Right ventricle myocardium superior (tissue), 1 donor: ENCODE measurements around the gene PPM1L. TPM values are rescaled to one million over a fixed set of nuclear protein-coding genes. Genes with fewer than 3 reads are reported as not detected.

Experiments used
- ATAC-seq: fragments of 200-7000 bp; cut with Tn5 transposase; one replicate; pipeline ENCODE4 v1.9.1; 2020; ENCODE audit warnings: mild to moderate bottlenecking; ENCODE audit not compliant: poor library complexity
- DNase-seq: peaks from one replicate; pipeline ENCODE4 v3.0.0-alpha.2; 2020
- intact Hi-C: fragments of 100-400 bp; cut with DNase I; formaldehyde crosslinking; loops from one replicate; pipeline ENCODE4 v1.11.2; 2022
- total RNA-seq: library from RNA; stranded (reverse); fragmentation: NEBNext Ultra II Directional; extraction: Animal tissue kit (Norgen Biotek cat#: 25700); gene quantifications from one replicate; pipeline ENCODE4 v1.2.1, GENCODE V29; 2021
- donor health status: DM: no; HTN: yes; CAD: no; lungs with severe emphysema.

Gene PPM1L
- total RNA-seq, 1 donor from 2014 or later: 62.3 TPM

DNA sequence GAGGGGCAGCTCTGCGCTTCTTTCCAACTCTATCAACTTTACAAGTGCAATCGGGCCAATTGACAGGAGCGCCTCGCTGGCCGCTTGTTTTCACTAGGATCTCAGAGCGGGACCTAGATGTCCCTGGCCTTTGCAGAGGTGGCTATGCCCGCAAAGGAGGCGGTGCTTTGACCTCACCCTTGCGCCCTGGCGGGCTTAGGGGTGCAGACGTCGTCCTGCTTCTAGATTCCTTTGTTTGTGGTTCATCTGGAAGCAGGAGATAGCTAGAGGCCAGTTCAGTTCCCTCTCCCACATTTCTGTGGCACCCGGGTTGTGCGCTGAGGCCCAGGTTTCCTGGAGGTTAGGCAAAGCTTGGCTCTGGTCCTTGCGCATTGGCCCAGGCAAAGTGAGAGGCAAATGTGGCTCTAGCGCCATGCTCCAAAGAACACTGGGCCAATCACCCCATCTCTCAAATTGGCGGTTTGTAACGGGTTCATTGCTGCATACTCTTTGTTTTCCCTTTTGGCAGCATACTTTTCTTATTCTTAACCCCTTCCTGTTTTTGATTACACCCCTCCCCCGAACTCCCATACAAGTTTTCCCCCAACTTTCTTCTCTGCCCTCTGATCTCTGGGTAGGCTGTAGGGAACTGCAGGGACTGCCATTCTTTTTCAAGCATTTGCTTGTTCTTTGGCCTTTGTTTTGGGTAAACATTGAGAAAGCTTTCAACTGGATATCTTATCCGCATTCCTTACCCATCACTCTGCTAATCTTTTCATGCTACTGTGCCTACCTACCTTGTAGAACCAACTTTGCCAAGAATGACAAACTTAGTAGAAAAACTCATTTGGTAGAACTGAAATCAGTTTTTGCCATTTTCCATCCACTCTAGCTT, 1.4 kb downstream of the PPM1L start:
- no peak for ATAC-seq
- peak; percentile 50 for DNase-seq
- intact Hi-C loops: loop anchor here (10.0 kb wide), 3 partner anchors 47 to 193 kb away; partner anchors contain the start of gene KPNA4

DNA sequence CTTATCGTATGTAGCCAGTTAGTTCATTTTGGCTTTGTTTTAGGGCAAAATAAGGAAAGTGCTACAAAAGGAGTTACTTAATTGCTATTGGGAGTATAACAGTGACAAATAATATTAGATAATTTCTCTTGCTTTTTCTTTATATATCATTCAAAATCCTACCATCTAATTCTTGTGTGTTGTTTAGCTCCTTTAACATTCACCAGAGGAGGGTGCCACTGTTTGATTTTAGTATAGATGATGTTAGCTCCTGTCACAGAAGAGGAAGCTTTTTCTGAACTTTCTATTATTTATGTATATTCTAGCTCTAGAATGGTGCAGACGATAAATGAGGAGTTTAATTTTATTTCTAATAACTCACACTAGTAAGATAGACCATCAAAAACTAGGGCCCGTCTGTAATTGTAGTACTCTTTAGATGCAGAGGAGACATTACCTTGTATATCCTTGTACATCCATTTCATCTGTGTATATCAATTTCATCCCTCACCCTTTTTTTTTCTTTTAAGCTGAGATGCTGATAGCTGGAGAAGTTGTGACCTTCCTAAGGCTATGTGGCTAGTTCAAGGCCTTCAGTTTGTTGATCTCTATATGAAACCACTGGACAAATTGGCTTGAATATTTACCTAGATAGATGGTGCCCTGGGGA, 3.0 kb downstream of the PPM1L start:
- ATAC-seq (no peak), DNase-seq (no peak)
- intact Hi-C loops: loop anchor here (10.0 kb wide), 3 partner anchors 46 to 194 kb away; partner anchors contain the start of gene KPNA4

DNA sequence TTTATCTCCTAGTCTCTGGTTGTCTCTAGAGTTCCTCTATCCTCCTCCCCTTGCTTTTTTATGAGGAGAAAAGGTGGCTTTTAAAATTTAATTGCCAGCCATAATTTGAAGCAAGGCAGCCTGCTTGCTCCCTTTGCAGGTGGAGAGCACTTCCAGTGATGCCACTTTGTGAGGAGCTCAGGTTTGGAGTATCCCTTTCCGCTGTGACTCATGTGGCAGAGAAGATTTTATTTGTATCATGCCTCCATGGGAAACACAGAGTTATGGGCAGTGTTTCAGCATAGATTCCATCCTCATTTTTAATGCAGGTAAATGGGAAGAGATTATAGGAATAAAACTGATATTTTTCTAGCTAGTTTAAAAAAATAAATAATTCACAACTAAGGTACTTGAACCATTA, 7.0 kb downstream of the PPM1L start:
- ATAC-seq: no peak
- no peak for DNase-seq
- intact Hi-C loops: no loop called here

DNA sequence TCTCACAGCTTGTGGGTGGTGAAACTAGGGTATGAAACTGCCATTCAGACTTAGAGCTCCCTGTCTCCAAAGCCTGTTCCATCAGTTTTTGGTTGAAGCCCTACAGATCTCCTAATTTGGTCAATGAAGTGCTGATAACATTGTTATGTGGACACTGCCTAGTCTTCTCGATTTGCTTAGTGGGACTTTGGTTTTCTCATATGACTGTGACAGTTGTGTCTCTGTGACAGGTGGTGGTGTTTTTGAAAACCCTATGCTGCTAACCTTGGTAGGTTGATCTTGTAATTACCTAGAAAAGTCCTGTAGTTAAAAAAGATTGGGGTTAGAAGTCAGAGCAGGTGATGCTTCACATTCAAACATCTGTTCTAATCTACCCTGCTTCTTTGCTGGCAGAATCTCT, 9.2 kb downstream of the PPM1L start:
- intact Hi-C loops: no loop called here
- ATAC-seq (no peak), DNase-seq (no peak)

DNA sequence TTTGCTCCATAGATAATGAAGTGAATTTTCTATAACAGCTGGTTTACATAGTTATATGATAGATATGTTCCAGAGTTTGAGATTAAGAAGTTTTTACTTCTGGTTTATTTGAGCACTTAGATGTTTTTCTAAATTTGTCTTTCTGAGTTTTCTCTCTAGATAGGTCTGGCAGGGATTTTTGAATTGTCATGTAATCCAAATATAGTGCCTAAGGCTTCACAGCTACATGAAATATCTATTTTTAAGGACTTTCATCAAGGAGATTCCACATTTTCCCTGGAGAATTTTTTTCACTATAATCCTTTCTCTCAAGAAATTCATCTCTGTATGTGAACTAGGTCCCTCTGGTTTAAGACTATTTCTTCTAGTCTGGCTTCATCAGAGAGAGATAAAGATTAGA, 12.0 kb downstream of the PPM1L start:
- intact Hi-C loops: no loop called here
- ATAC-seq (no peak), DNase-seq (no peak)

DNA sequence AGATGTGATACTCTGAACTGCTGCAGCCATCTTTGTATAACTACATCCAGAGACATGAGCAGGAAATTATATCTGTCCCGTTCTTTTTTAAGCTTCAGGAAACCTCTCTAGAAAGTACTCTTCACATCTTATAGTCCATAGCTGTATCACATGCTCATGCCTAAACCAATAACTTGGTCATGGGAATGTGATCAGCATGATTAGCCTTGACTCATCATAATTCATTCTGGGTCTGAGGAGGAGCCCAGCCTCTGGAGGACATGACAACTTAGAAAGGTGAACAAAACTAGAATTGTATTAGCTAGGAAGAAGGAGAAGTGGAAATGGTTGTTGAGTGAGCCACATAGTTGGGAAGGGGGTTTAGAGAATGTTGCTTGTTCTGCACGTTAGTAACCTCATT, 12.9 kb downstream of the PPM1L start:
- intact Hi-C loops: no loop called here
- ATAC-seq: no peak
- no peak for DNase-seq

DNA sequence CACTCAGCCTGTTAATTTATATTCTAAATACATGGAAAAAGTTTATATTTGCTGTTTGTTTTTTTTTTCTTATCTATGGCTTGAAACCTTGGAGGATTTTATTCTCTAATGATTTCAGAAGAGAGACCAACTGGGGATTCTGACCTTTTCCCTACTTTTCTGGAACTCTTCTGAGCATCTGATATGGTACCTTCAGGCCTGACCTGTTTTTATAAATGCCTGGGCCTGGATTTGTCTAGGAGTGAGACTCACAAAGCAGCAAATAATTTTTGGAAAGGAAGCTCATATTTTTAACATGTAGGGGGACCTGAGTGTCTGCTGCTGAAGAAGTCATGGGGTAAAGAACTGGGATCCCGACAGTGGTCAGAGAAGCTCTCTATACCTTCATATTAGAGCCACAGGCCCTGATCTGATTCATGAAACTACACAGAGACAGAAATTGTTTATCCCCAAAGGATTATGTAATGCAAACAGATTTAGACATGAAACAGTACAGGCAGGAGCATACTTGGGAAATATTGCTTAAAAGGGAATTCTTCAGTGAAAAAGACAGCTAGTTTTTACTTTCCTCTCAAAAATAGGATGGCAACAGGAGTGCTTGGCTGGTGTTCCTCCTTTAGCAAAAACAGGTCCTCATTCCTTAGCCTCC, 15.9 kb downstream of the PPM1L start:
- ATAC-seq (peak; percentile 58), DNase-seq (no peak)
- intact Hi-C loops: no loop called here

DNA sequence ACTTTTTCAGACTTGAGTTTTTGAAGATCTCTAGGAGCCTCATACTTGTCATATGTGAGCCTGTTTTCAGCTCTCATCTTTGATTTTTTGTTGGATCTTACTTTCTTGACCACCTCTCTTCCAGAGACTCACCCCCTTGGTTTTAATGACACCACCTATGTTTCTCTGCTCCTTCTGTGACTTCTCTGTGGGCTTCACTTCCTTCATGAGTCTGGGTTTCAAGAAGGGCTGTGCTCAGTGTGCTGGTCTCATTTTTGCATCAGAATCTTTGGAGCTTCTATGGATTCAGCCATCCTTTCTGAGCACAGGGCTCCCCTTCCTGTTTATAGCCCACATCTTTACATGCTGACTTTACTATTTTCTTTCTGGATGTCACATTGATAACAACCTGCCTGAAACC, 17.7 kb downstream of the PPM1L start:
- ATAC-seq (no peak), DNase-seq (no peak)
- intact Hi-C loops: no loop called here

DNA sequence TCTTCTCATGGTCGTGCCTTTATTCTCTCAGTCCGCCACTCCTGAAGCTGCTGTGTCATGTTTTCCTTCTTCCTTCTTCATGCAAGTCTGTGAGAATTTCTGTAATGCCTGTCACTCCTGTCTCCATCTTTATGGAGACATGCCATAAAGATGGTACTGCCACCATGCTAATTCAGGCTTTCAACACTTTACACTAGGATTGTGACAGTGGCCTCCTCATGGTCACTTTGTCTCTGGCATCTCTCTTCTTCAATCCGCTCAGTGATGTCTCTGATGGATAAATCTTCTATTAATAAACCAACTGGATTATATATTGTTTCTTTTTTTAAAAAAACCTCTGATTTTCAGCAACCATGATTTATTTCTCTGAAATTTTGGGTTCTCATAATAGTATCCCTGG, 18.1 kb downstream of the PPM1L start:
- intact Hi-C loops: no loop called here
- ATAC-seq (no peak), DNase-seq (no peak)

DNA sequence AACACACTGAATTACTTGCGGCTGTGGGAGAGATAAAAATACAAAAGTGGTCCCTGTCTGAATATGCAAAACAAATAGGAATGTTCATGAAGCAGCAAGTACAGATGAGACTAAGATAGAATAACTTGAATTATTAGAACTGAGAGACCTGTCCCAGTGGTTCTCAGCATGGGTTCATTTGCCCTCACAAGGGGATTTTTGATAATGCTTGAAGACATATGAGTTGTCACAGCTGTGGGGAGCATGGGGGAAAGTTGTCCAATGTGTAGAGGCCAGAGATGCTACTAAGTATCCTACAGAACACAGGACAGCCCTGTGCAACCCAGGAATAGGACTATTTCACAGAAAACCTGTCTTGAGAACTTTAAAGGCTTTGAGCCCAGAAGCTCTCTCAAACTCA, 22.4 kb downstream of the PPM1L start:
- DNase-seq: no peak
- intact Hi-C loops: no loop called here

DNA sequence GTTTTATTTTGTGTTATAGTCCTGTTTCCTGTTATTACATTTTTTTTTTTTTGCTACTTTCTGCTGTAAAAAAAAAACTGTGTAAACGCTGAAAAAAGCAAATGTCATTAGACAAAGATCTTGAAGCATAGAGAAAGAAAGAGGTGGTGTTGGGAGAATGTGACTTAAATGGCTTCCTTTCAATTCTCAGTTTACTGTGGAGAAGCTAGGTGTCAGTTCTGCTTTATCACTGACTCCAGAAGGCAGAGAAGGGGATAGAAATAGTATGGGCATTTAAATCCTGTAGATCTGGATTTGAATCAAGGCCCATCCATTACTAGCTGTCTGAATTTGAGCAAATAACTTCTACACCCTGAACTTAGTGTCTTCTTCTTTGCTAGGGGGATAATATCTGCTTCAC, 23.0 kb downstream of the PPM1L start:
- no peak for DNase-seq
- intact Hi-C loops: no loop called here
- ATAC-seq: no peak

More for the DNA sequence above, 22.4 kb downstream of the PPM1L start:
- ATAC-seq: no peak

DNA sequence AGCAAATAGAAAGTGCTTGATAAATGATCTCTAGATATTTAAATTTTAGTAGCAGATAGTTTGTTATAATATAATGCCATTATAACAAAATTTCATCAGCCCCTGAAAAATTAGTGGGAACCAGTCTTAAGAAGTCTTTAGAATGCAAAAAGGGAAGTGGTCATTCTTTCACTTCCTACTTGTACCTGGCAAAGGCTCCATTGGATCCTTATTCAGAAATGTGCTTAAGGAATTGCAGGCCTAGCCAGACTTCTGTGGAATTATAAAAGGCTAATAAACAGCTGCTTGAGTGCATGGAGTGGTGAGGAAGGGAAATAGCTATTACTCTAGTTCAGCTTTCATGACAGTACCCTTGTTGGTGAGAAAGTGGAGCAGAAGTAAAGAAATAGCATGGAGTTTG, 24.2 kb downstream of the PPM1L start:
- ATAC-seq (peak; percentile 33), DNase-seq (no peak)
- intact Hi-C loops: no loop called here

DNA sequence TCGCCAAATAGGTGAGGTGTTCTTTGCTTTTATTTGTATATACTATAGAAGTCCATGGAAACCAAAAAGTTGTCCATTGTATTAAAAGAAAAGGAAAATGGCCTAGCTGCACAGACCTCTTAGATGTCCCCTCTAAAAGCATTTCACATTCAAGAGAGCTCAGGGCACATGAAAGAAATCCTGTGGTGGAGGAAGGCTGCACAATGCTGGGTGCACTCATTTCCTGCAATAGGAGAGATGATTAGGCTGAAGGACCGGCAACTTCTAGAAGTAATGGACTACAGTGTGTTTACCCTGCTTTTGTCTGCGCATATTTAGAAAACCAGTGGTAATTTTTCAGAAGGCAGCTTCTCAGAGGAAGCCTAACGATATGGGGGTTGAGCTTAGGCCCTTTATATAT, 25.4 kb downstream of the PPM1L start:
- ATAC-seq: no peak
- intact Hi-C loops: no loop called here
- DNase-seq: no peak

DNA sequence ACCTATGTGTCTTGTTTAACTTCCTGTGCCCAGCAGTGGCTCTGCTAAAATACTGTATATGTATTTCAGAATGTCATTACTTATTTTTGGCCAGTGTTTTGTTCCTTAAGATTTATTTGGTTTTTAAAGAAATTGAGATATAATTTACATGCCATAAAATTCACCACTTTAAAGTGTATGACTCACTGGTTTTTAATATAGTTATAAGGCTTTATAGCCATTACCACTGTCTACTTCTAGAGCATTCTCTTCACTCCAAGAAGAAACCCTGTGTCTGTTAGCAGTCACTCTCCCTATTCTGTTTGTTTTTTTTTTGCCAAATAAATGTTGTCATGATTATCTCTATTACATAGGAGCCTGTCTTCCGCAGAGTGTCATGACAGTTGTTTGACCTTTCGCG, 25.8 kb downstream of the PPM1L start:
- intact Hi-C loops: no loop called here
- no peak for ATAC-seq
- no peak for DNase-seq

DNA sequence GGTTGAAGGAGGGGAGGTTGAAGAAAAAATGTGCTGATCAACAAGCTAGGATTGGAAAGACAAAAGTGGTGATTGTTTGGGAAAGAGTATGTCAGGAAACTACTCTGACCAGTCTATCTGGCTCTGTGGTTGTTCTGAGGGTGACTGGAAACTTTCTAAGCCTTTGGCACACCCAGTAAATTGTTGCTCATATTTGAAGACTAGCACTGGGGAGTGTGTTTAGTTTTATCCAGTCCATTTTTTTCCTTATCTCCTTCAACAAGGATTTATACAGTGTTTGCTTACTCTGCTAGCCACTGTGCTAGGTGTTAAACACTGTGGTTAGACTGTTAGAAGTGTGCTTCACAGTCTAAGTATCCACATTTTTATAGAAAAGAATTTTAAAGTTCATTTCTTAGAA, 28.8 kb downstream of the PPM1L start:
- ATAC-seq: peak; percentile 44
- intact Hi-C loops: no loop called here

DNA sequence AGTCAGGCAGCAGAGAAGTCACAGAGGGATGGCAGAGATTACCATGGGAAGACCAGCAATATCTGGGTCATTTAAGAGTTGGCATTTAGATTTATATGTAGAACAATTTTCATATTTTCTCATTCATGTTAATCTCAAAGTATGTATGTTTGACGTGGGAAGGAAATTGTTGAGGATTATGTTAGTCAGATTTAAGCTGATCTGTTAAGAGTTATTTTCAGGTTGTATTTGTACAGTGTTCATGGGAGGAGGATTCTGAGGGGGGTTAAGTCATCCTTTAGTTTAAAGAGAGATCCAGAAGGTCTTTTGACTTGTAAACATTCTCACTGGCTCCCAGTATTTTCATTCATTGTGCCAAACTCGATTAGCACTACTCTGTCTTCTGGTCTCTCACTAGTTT, 34.7 kb downstream of the PPM1L start:
- intact Hi-C loops: no loop called here
- ATAC-seq: no peak
- no peak for DNase-seq

More for the DNA sequence above, 28.8 kb downstream of the PPM1L start:
- no peak for DNase-seq

DNA sequence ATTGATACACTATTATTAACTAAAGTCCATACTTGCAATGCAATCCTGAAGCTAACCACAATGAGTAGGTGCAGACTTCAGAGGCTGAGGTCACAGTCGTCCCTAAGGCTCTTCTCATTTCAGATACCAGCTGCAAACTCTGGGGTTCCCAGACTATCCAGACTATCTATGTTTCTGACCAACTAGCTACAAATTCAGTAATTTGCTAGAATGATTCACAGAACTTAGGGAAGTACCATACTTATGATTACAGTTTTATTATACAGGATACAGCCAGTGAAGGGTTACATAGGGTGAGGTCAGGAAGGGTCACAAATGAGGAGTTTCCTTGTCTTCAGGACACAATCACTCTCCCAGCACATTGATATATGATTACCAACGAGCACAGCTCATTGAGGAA, 36.5 kb downstream of the PPM1L start:
- ATAC-seq: no peak
- intact Hi-C loops: no loop called here
- DNase-seq: no peak

DNA sequence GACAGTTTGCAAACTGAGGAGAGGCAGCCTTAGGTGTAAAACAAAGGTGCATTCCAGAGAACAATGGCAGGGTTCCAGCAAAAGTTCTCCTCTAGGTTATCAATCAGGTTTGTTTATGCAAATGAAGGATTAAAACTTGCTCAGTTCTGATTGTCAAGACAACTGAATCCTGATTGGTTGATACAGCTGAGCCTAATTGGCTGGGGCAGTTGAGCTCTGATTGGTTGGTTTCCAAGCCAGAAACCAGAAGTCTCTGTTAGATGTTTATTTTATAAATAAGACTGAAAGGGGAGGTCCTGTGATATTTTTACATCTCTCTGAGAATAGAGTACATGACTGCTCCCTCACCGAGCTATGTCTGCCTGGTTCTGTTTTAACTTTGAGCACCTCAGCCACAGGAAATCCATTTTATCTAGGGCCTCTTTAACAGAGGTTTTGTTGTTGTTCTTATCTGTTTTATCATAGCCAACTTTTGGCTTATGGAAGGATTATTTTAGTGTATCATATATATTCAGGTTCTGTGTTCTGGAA, 37.8 kb downstream of the PPM1L start:
- no peak for DNase-seq
- ATAC-seq: no peak
- intact Hi-C loops: no loop called here

DNA sequence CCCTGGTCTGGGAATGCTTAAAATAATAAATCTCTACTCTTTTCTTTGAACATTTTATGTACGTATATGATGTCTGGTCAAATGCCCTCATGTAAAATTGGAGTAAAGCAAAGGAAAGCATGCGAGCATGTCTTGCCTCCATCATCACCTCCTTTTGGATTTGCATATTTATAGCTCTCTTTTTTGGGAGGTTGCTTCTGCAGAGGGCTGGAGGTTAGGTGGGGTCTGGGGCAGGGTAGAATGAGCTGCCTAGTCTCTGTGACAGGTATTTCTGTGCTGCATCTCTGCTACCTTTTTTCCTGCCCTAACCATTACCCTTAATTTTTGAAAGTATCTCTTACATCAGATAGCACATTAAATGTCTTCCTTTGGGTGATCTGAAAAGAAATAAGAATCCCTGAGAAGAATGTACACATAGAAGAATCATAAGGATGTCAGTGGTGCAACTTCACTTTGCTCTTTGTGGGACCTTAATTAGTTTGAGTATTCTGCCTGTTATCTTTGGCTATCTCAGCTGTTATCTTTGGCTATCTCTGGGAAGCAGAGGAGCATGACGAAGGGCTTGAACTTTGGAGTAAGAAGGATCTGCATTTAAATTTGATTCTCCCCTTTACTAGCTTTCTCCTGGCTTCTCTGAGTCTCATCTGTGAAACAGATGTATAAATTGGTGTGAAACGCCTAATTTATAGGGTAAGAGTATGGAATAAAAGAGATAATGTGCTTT, 40.2 kb downstream of the PPM1L start:
- peak; percentile 67 for ATAC-seq
- DNase-seq: no peak
- intact Hi-C loops: no loop called here
